DMS53 (cell line): ENCODE measurements around the gene ZNF641.
A peak's percentile ranks its signal among the peaks of the same experiment; 100 is the strongest.
"Not testable (repeated sequence)": the region's sequence is repeated elsewhere in the genome, so short reads cannot be mapped to it uniquely, and the experiment has no call there.

ENCODE experiments used
- DNase-seq: peaks from one replicate; lab custom pipeline; 2025; lab: John Stamatoyannopoulos, UW

The ZNF641 gene

DNA sequence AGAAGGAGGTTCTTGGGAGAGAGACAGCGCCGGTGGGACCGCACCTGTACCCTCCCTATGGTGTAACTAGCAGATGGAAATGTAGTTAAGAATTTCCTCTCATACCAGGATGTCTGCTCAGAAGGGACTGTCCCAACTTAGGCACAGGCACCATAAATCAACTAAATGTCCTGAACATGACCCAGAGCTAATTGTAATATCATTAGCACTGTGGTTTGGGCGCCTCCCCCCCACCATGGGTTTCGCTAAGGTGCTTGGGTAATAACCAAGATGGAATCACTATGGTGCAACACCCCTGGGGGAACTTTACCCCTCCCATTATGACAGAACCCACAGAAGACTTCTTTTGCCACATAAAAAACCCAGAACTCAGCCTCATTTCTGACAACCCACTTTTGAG, 15.9 kb downstream of the ZNF641 start:
- no peak for DNase-seq

GRCh38 chr12:48333680-48334079, 17.0 kb downstream of the ZNF641 start:
- DNase-seq, result not testable (repeated sequence)

- DNase-seq, result peak; percentile 47
Observed at GRCh38 chr12:48331399-48331798, 19.3 kb downstream of the ZNF641 start.

DNA sequence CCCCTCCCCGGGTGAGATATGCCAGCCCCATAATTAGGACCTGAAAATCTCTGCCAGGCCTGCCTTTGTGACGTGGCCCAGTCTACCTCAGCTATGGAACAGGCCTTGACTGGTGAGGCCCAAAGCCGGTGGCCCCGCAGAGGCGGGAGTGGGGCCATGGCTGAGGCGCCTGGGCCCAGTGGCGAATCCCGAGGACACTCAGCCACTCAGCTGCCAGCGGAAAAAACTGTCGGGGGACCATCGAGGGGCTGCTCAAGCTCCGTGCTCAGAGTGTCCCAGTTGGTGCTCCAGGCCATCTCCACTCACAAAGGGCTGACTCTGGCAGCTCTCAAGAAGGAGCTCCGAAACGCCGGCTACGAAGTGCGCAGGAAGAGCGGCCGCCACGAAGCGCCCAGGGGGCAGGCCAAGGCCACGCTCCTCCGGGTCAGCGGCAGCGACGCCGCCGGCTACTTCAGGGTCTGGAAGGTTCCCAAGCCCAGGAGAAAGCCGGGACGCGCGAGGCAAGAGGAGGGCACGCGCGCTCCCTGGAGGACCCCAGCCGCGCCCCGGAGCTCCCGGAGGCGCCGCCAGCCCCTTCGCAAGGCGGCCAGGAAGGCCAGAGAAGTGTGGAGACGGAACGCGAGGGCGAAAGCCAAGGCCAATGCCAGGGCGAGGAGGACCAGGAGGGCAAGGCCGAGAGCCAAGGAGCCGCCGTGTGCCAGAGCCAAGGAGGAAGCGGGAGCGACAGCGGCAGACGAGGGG, 21.4 kb downstream of the ZNF641 start:
- no peak for DNase-seq

DNA sequence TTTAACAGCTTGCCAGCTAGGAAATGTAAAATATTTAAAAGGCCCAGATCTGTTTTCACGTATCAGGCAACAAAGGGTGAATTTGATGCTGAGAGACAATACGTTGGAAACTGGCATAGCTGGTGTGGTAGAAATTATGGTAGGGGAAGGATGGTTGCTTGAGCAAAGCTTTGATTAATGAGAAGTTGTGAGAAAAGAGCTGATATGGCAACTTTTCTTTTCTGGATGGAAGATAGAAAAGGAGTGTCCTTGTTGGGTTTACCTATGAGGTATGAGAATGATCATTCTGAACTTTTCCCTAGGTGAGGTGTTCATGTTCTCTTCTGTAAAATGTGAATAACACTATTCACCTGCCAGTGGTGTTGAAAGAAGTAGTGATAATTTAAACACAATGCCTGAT, 34.2 kb downstream of the ZNF641 start:
- DNase-seq, result no peak

DNA sequence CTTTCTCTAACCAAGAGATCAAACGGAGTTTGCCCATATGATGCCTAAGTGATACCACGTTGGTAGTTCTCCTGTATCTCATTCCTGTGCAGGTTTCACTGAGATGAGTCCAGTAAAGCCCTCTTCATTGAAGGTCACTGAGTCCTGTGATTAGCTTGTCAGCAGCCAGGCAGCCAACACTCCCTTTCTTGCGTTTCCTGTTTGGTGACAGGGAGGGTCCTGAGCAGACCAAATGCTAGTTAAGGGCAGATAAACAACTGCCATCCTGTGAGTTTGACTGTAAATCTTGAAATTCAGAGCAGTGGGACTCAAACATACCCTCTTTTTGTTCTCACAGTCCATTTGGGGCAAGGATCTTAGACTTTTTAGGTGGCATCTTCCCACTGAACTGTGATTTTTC, 39.4 kb downstream of the ZNF641 start:
- DNase-seq, result no peak

GRCh38 chr12:48307269-48307668, 43.5 kb downstream of the ZNF641 start:
- DNase-seq, result no peak

- DNase-seq, result no peak
Observed at GRCh38 chr12:48305190-48305589, 45.5 kb downstream of the ZNF641 start.

DNA sequence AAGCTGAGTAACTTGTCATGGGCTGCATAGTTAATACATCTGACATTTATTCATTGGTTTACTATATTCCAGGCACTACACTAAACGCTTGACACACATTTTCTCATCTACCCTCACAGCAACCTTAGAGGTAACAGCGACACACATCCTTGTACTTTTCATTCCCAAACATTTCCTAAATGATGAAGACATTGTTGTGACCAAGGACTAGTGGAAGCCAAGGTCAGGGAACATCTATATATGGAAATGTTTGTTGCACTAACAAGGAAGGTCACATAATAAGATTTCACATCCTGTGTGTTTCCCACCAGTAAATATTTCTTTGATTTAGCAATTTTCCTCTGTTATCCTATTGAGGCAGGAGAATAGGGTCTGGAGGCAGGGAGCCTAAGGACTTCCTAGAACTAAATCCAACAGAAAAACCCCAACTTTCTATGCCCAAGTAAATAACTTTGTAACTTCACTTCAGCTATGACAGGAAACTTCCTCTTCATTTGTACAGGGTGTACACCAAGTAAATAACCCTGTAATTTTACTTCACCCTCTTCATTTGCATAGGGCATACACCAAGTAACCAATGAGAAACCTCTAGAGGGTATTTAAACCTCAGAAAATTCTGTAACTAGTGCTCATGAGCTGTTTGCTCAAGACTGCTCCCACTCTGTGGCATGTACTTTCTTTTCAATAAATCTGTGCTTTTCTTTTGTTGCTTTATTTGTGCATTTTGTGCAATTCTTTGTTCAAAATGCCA, 48.4 kb downstream of the ZNF641 start:
- no peak for DNase-seq

- DNase-seq, result no peak
Observed at GRCh38 chr12:48300774-48301173, 49.9 kb downstream of the ZNF641 start.

DNA sequence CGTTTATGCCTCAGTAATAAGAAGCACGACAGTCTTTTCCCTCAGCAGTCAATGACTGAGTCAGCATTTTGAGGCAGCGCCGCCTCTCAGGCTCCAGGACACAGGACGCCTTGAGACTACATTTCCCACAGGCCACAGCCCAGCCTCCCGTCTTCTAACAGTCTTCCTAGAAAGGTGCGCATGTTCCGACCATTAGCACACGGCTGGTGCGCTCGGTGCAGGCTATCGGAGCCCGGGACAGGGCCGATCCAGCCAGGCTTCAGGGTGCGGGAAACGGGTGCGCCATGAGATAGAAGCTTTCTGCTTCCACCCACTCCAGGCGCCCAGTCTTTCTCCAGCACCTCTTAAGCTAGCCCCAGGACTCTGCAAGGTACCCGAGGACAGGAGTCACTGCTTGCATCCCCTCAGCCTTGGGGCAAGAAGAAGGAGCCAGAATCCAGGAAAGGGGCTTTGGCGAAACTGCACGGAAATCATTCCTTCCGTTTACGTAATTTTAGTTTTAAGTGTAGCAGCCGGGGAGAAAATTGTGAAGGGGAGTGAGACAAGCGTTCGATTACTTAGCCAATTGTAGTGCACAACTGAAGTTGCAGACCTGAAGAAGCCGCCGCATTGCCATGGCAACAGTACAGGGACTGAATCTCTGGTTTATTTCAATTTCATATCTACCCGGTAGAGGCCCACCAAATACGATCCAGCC, 54.0 kb downstream of the ZNF641 start:
- DNase-seq, result peak; percentile 97

DNA sequence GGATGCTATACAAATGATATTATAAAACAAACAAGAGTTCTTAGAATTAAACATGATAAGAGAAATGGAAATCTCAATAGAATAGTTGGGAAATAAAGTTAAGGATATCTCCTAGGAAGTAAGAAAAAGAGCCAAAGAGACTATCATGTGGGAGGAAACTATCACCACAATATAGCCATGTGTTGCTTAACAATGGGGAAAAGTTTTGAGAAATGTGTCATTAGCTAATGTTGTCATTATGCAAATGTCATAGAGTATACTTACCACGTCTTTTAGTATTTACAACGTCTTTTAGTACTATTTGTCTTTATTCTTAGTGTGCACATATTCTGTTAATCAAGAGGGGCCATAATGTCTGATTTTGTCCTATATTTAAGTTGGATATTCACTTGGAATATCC, 58.7 kb downstream of the ZNF641 start:
- DNase-seq, result no peak

DNA sequence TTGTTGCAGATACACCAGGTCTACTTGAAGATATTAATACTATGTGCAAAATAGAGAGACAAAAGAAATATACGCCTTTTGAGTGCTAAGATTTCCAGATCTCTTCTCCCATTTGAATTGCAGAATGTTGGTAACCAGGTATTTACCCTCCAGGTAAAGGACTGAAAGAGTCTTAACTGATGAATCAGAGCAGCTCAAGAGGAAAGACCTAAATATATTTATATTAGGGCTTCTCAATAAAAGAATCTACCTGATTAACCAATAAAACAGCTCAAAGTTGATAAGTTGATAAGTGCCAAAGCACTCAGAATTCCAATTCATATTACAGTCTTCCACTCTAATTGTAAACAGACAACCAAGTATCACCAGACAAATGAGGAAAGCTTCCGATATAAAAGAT, 59.2 kb downstream of the ZNF641 start:
- no peak for DNase-seq

DNA sequence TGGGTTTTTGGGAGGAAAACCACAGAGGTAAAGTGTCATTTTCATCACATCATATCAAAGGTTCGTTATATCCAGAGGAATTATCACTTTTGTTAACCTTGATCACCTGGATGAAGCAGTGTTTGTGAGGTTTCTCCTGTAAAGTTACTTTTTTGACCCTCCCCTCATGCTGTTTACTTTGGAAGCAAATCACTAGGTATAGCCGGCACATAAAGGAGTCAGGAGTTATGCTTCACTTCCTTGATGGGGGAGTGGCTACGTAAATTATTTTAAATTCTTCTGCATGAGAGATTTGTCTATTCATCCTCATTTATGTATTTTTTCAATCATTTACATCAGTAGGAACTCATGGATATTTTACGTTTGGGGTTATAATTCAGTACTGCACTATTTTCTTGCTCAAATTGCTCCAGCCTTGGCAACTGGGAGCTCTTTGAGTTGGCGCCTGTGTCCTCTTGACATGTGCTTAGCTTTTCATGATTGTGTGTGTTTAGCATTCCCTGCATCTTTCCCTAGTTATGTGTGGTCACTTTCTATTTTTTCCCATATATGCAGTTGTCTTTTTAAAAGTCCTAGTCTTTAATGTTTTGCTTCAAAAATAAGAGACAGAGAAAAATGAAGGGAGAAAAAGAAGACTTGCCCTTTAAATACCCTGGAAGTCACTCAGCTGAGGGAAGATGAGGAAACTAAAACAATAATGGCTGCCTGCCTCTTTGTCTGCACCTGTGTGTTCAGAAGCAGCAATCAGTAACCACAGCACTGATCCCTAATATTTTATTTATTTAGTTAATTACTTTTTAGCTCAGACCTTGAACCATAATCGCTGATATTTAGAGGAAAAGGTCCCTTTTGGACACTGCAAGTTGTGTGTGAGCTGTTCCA, 62.1 kb downstream of the ZNF641 start:
- DNase-seq, result no peak
